WTC11 (cell line): ENCODE results near the gene HEPHL1. TPM values are rescaled to one million over a fixed set of nuclear protein-coding genes. Genes with fewer than 3 reads are reported as not detected.
A peak's percentile ranks its signal among the peaks of the same experiment; 100 is the strongest.

Experiments
- ATAC-seq: fragments of 200-7000 bp; cut with Tn5 transposase; 2 replicates; pipeline ENCODE4 v1.10.0; 2021; ENCODE audit warnings: mild to moderate bottlenecking, moderate library complexity
- CTCF ChIA-PET: fragments of 300-600 bp; sonication (Branson Sonifier 250); formaldehyde crosslinking; loops from one replicate; lab custom pipeline; 2021; ENCODE audit warnings: antibody characterized with exemption; lab: Charles Lee
- POLR2A ChIA-PET: fragments of 350-600 bp; sonication (Branson Sonifier 250); formaldehyde crosslinking; loops from one replicate; lab custom pipeline; 2021; ENCODE audit warnings: antibody characterized with exemption; lab: Charles Lee
- DNase-seq: peaks from one replicate; pipeline ENCODE4 v3.0.0; 2021; ENCODE audit warnings: low spot score
- H3K27ac Mint-ChIP-seq: 2 replicates; pipeline ENCODE4 v1.8.0; 2021; ENCODE audit warnings: mixed read lengths
- H3K27me3 Mint-ChIP-seq: 2 replicates; pipeline ENCODE4 v1.8.0; 2021; ENCODE audit warnings: low read depth, mild to moderate bottlenecking, moderate library complexity, mixed read lengths
- H3K36me3 Mint-ChIP-seq: 2 replicates; pipeline ENCODE4 v1.8.0; 2021; ENCODE audit warnings: mixed read lengths
- H3K4me1 Mint-ChIP-seq: 2 replicates; pipeline ENCODE4 v1.8.0; 2022; ENCODE audit warnings: mixed read lengths
- H3K4me3 Mint-ChIP-seq: 2 replicates; pipeline ENCODE4 v1.8.0; 2021; ENCODE audit warnings: mild to moderate bottlenecking, moderate library complexity, mixed read lengths
- H3K9me3 Mint-ChIP-seq: 2 replicates; pipeline ENCODE4 v1.8.0; 2021; ENCODE audit warnings: mixed read lengths
- FOXJ3 ChIP-seq: sonication (generic); formaldehyde crosslinking; IDR thresholded peaks from 2 replicates; pipeline ENCODE4 v1.9.0; 2021; ENCODE audit warnings: missing genetic modification reagents, mild to moderate bottlenecking, borderline replicate concordance
- FOXP1 ChIP-seq: sonication (generic); formaldehyde crosslinking; IDR thresholded peaks from 2 replicates; pipeline ENCODE4 v1.8.0; 2022; ENCODE audit warnings: missing genetic modification reagents, mild to moderate bottlenecking, moderate library complexity, borderline replicate concordance
- JUN ChIP-seq: sonication (generic); formaldehyde crosslinking; IDR thresholded peaks from 2 replicates; pipeline ENCODE4 v1.8.0; 2023; ENCODE audit warnings: mild to moderate bottlenecking, missing genetic modification reagents
- NFYB ChIP-seq: sonication (generic); formaldehyde crosslinking; conservative IDR thresholded peaks from 2 replicates; pipeline ENCODE4 v1.8.0; 2022; ENCODE audit warnings: low read depth, missing genetic modification reagents
- NR2C2 ChIP-seq: sonication (generic); formaldehyde crosslinking; IDR thresholded peaks from 2 replicates; pipeline ENCODE4 v1.8.0; 2022; ENCODE audit warnings: mild to moderate bottlenecking, missing genetic modification reagents
- NR3C1 ChIP-seq: sonication (generic); formaldehyde crosslinking; conservative IDR thresholded peaks from 2 replicates; pipeline ENCODE4 v1.8.1; 2023; ENCODE audit warnings: low read depth, mild to moderate bottlenecking, missing genetic modification reagents
- SOX15 ChIP-seq: fragments of 250-450 bp; sonication (Bioruptor Pico); IDR thresholded peaks from 2 replicates; pipeline ENCODE4 v1.9.0; 2021; ENCODE audit warnings: mild to moderate bottlenecking
- ZNF263 ChIP-seq: sonication (generic); formaldehyde crosslinking; IDR thresholded peaks from 2 replicates; pipeline ENCODE4 v1.8.1; 2022; ENCODE audit warnings: low read depth, mild to moderate bottlenecking, moderate library complexity, missing genetic modification reagents
- ZNF396 ChIP-seq: fragments of 250-450 bp; sonication (Bioruptor Pico); IDR thresholded peaks from 2 replicates; pipeline ENCODE4 v1.8.0; 2021; ENCODE audit warnings: mild to moderate bottlenecking, moderate library complexity, borderline replicate concordance
- total RNA-seq: library from RNA; stranded (reverse); gene quantifications from 3 replicates; pipeline ENCODE4 v1.2.3, GENCODE V29; 2021
- TF ChIP-seq, protein P1 (sequence below): fragments of 250-450 bp; sonication (Bioruptor Pico); conservative IDR thresholded peaks from 2 replicates; pipeline ENCODE4 v1.9.0; 2021; ENCODE audit warnings: mild to moderate bottlenecking
- TF ChIP-seq, protein P2 (sequence below): fragments of 200-600 bp; IDR thresholded peaks from 2 replicates; pipeline ENCODE4 v1.8.0; 2022; ENCODE audit warnings: antibody characterized with exemption
- TF ChIP-seq, protein P3 (sequence below): sonication (generic); formaldehyde crosslinking; IDR thresholded peaks from 2 replicates; pipeline ENCODE4 v1.8.0; 2022; ENCODE audit warnings: mild to moderate bottlenecking, missing genetic modification reagents
- TF ChIP-seq, protein P4 (sequence below): sonication (generic); formaldehyde crosslinking; IDR thresholded peaks from 2 replicates; pipeline ENCODE4 v1.8.1; 2022; ENCODE audit warnings: missing genetic modification reagents, borderline replicate concordance
- TF ChIP-seq, protein P5 (sequence below): sonication (generic); formaldehyde crosslinking; conservative IDR thresholded peaks from 2 replicates; pipeline ENCODE4 v1.8.1; 2022; ENCODE audit warnings: mild to moderate bottlenecking, missing genetic modification reagents

The HEPHL1 gene
- total RNA-seq, 1 experiment from 2014 or later: 0.13 TPM

DNA sequence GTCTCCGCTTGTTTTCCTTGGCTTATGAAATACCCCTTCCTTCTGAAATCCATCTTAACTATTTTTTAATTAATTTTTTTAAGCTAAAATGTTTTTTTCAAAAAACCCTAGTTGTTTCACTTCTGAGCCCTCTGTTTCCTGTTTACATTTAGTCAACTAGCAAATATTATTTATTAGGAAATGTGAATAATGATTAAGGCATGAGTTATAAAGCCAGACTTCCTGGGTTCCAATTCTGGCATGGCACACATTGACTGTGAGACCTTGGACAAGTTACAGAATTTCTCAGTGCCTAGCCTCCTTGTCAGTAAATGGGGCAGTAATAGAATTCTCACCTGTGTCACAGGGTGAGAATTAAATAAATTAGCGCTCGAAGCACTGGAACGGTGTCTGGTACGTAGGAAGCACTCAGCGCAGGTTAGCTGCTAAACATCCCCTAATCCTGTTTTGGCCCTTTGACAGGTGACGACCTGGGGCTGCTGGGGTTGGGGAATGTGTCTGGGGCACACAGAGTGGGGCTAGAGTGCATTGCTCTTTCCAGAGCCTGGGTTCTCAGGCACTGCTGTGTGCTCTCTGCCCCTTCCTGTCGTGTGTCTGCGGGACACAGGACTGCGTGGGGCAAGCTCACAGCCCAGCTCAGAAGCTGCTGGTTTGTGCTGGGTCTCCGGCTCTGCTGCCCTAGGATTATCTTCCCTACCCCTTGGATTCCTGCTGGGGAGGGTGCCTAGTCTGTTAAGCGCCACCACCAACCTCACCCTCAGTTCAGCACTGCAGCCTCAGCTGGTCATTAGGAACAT, 120.6 kb downstream of the HEPHL1 start (continued):
- TF ChIP-seq, protein P1, sequence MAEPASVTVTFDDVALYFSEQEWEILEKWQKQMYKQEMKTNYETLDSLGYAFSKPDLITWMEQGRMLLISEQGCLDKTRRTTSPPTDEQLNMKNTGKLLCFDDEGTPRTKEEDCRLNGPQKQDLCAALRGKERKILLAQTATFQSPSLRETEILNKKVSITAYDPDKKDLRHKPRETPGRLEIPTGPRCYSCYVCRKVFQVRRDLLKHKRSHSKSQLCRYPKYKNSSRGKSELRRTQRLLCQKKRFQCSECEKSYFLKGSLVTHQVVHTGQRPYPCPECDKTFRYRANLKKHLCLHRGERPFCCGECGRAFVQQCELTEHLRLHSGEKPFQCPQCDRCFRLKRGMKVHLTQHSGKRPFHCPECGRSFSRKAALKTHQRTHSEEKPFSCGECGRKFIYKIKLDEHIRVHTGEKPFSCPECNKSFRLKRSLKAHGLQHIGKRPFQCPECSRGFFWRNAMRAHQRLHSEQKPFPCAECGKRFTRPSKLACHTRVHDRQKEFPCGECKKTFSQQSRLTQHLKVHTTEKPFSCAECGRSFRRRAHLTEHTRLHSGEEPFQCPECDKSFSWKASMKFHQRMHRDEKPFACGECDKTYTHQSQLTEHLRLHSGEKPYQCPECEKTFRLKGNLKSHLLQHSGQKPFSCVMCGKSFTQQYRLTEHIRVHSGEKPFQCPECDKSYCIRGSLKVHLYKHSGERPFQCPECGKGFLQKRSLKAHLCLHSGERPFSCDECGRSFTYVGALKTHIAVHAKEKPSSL (CRISPR knock-in tag): no peak
- TF ChIP-seq, protein P2, sequence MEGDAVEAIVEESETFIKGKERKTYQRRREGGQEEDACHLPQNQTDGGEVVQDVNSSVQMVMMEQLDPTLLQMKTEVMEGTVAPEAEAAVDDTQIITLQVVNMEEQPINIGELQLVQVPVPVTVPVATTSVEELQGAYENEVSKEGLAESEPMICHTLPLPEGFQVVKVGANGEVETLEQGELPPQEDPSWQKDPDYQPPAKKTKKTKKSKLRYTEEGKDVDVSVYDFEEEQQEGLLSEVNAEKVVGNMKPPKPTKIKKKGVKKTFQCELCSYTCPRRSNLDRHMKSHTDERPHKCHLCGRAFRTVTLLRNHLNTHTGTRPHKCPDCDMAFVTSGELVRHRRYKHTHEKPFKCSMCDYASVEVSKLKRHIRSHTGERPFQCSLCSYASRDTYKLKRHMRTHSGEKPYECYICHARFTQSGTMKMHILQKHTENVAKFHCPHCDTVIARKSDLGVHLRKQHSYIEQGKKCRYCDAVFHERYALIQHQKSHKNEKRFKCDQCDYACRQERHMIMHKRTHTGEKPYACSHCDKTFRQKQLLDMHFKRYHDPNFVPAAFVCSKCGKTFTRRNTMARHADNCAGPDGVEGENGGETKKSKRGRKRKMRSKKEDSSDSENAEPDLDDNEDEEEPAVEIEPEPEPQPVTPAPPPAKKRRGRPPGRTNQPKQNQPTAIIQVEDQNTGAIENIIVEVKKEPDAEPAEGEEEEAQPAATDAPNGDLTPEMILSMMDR: no peak
- TF ChIP-seq, protein P3, sequence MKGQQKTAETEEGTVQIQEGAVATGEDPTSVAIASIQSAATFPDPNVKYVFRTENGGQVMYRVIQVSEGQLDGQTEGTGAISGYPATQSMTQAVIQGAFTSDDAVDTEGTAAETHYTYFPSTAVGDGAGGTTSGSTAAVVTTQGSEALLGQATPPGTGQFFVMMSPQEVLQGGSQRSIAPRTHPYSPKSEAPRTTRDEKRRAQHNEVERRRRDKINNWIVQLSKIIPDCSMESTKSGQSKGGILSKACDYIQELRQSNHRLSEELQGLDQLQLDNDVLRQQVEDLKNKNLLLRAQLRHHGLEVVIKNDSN (CRISPR knock-in tag): no peak
- TF ChIP-seq, protein P4, sequence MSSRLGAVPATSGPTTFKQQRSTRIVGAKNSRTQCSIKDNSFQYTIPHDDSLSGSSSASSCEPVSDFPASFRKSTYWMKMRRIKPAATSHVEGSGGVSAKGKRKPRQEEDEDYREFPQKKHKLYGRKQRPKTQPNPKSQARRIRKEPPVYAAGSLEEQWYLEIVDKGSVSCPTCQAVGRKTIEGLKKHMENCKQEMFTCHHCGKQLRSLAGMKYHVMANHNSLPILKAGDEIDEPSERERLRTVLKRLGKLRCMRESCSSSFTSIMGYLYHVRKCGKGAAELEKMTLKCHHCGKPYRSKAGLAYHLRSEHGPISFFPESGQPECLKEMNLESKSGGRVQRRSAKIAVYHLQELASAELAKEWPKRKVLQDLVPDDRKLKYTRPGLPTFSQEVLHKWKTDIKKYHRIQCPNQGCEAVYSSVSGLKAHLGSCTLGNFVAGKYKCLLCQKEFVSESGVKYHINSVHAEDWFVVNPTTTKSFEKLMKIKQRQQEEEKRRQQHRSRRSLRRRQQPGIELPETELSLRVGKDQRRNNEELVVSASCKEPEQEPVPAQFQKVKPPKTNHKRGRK (CRISPR knock-in tag): no peak
- TF ChIP-seq, all 79 proteins: peak for 0

- POLR2A ChIA-PET: interaction anchor here (1.2 to 2.5 kb wide), 2 partner anchors 8 to 14 kb away, joined by 3 to 11 read pairs; partner anchors contain the start of gene PANX1
- H3K9me3 Mint-ChIP-seq: no peaks in the 10 kb centered on the region
- no peaks in the 10 kb centered on the region for H3K27me3 Mint-ChIP-seq
- no peak for DNase-seq
- peak; percentile 11; the same call in 1 of the 2 replicates for ATAC-seq
- H3K36me3 Mint-ChIP-seq: no peaks in the 10 kb centered on the region
- H3K27ac Mint-ChIP-seq: peak overlapping the region; percentile 71; the same call in 1 of the 2 replicates
- TF ChIP-seq, protein P3 (CRISPR knock-in tag): no peak
- no peak for TF ChIP-seq JUN (CRISPR knock-in tag)
- no peak for TF ChIP-seq ZNF396 (CRISPR knock-in tag)
- no peak for TF ChIP-seq ZNF263 (CRISPR knock-in tag)
- TF ChIP-seq, protein P5, sequence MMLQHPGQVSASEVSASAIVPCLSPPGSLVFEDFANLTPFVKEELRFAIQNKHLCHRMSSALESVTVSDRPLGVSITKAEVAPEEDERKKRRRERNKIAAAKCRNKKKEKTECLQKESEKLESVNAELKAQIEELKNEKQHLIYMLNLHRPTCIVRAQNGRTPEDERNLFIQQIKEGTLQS: no peak
- TF ChIP-seq NR3C1 (CRISPR knock-in tag): no peak
- no peak for TF ChIP-seq SOX15 (CRISPR knock-in tag)
- no peak for TF ChIP-seq NR2C2
- TF ChIP-seq, protein P1 (CRISPR knock-in tag): no peak
- no peak for TF ChIP-seq FOXP1 (CRISPR knock-in tag)
- TF ChIP-seq FOXJ3 (CRISPR knock-in tag): no peak
- TF ChIP-seq, protein P4 (CRISPR knock-in tag): no peak
- TF ChIP-seq NFYB (CRISPR knock-in tag): no peak
- peaks cover 71% of the 10 kb centered on the region for H3K4me1 Mint-ChIP-seq
- no peak overlapping the region; the same call in 1 of the 2 replicates for H3K4me3 Mint-ChIP-seq
- CTCF ChIA-PET: interaction anchor here (0.9 to 1.4 kb wide), 4 partner anchors 13 to 247 kb away, joined by 3 to 5 read pairs (median 4); partner anchors contain the start of gene PANX1
Observed at GRCh38 chr11:94142308-94143281, 121.4 kb downstream of the HEPHL1 start.
